HG02610 (cell line): ENCODE data around the gene PRPF6.

Experiments
- ATAC-seq: cut with Tn5 transposase; IDR thresholded peaks from one replicate; pipeline ENCODE4 v1.9.1; 2021; ENCODE audit warnings: mild to moderate bottlenecking, moderate library complexity; ENCODE audit not compliant: unreplicated experiment

The PRPF6 gene

DNA sequence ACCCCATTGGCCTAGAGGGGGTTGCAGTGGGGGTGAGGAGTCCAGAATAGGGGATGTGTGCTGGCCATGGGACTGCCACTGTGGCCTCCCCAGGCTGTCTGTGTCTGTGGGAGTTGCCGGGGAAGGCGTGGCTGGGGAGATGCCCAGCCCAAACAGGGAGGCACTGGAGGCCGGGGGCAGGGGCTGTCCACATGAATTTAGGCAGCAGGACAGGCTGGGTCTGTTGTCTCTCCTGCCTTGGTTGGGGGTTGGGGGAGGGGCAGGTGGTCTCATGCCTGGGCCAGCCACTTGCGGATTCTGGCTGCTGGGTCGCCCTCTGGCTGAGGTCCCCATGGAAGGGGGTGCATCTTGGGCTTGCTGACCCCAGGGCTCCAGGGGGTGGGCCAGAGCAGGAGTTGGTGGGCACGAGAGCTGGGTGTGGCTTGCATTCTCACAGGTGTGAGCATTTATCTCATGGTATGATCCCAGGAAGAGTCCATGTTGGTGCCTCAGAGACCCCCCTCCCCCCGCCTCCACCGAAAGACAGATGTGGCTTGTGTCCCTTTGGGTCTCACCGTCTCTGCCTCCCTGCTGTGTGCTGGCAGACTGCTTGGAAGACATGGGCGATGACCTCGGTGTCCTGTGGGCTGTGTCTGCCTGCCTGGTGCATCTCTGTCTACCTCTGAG lies 64.5 kb downstream of the PRPF6 start:
- ATAC-seq: no peak

DNA sequence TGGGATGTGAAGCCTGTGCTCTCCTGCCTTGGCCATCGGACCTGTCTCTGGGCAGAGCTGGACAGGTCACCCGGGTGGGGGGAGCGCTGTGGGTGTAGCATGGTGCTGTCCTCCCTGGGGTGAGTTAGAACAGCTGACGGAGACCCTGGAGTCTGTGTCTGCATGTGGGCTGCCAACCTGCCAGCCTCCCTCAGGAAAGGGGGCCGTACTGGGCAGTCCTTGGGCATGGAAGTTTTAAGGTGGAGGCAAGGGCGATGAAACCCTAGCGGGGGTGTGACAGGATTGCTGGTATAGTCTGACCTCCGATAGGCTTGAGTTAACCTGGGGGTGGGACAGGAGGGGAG lies 66.1 kb downstream of the PRPF6 start:
- ATAC-seq: no peak

DNA sequence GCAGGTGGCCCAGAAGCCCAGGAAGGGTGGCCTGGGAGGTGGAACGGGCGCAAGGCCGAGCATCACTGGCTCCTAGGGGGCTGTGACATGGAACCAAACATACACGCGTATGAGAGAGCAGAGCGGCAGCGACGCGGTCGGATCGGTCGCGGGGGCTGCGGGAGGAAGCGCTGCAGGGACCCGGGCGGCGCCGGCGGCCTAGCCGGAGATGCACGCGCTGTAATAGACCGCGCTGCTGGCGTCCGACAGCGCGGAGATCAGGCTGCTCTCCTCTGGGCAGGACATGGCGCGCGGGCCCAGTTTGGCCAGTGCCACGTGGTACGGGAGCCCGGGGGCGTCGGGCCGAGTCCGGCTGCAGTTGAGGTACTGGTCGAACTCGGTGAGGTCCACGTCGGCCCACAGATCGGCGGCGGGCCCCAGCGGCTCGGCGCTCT lies 67.1 kb downstream of the PRPF6 start:
- no peak for ATAC-seq

DNA sequence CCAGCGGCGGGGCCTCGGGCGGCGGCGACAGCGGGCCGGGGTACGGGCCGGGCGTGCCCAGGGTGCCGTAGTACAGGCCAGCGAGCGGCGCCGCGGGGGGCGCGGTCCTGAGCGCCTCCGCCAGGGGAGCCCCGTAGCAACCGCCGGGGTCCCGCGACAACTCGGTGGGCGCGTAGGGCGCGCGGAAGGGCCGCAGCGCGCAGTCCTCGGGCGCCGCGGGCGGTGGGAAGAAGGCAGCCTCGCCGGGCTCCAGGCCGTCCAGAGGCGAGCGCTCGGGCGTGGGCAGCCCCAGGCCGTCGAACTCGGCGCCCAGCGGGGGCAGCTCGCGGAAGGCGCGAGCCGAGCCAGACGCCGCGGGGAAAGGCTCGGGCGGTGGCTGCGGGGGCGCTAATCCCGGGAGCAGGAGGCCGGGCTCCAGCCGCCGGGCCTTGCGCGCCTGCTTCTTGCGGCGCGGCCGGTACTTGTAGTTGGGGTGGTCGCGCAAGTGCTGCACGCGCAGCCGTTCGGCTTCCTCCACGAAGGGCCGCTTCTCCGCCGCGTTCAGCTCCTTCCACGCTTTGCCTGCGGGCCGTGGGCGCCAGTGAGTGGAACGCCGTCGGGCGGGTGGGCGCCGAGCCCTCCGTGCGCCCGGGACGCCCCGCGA lies 67.6 kb downstream of the PRPF6 start:
- no peak for ATAC-seq

DNA sequence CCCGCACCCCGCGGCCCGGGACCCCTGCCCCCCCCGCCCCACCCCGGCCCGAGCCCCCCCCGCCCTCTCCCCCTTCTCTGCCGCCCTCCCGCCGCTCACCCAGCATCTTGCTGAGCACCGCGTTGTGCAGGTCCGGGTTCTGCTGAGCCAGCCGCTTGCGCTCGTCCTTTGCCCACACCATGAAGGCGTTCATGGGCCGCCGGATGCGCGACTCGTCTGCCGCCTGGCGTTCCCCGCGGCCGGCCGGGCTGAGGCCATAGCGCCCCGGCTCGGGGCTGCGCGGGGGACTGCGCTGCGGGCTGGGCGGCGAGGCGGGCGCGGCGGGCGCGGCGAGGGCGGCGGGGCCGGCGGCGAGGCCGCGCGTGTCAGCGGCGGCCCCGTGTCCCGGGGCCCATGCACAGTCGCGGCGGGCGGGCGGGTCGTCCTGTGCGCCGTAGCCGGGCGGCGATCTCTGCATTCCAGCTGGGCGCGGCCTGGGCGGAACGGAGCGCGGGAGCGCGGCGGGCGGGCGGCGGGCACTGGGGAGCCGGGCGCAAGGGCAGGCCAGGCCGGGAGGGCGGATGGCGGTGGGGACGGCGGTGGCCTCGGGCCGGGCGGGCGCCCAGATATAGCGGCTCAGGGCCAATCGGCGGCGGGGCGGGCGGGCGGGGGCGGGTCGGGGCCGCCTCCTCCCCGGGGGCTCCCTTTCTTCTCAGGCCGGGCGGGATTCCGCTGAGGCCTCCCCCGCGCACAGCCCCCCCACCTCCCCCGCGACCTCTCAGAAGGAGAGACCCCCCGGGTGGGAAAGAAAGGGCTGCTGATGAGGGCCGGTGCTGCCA lies 68.3 kb downstream of the PRPF6 start, which contains the start of gene SOX18:
TSS of gene SOX18 (minus strand) at position 580 of the 818 bp plus-strand sequence. CDS start at position 457, 123 bp downstream.
- ATAC-seq: no peak

DNA sequence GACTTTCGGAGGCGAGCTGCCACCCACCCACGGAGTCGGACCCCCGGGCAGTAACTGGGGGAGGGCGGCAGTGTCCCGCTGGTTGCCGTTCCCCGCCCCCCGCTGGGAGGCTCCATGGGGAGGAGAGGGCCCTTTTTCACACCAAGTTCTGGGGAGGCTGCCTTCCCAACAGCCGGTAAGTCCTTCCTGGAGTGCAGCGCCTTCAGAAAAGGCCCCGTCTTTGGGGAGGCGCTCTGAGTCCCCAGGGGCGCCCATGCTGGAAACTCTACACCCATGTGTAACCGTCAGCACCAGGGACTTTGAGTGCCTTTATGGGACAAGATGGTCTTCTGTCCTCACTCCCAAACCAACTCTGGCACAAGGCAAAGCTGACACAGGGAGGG lies 68.9 kb downstream of the PRPF6 start:
- no peak for ATAC-seq

DNA sequence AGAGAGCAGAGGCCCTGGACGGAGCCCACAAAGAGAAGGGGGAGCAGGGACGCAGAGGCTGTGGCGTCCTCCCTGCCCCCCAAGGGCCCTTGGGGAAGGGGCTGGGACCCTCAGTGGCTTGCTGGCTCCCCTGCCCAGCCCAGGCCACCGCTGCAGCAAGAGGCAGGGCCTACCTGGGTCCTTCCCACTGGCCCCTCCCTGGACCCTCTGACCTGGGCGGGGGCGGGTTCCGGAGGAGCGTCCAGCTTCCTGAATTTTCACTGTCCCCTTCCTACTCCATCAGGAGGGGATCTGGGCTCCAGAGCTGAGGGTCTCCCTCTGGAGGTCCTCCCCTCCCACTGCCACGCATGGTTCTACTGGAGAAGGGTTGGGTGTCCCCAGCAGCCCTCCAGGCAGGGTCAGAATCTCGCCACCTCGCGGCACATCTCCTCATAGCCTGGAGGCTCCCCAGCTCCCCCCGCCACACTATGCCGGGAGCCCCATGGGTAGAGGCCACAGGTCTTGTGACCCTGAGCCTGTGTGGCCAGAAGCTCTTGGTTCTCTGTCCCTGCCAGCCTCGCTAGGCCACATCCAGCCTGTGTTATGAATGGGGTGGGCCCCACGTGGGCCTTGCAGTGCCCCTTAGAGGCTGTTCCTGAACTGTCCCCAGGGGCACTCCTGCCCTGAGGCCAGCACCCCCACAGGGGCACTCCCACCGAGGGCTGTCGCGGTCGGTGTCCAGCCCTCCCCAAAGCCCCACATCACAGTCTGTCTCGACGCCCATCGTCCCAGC lies 69.5 kb downstream of the PRPF6 start:
- no peak for ATAC-seq

DNA sequence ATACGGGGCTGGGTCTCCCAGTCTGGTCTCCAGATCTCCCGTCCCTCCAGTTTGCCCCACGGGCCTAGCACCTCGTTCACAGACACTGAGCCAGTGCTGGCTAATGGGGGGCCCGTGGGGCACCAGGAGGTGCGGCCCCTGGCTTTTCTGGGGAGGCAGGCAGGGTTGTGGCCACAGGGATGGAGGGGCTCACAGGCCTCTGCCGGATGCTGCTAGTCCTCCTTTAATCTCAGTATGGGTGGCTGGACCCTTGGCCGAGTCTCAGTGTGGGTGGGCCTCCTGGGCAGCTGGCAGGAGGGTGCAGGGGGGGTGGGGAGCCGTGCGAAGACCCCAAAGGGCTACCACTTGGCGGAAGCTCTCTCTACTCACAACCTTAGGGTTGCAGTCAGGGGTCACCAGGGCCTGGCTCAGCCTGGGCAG lies 70.1 kb downstream of the PRPF6 start:
- ATAC-seq: no peak

DNA sequence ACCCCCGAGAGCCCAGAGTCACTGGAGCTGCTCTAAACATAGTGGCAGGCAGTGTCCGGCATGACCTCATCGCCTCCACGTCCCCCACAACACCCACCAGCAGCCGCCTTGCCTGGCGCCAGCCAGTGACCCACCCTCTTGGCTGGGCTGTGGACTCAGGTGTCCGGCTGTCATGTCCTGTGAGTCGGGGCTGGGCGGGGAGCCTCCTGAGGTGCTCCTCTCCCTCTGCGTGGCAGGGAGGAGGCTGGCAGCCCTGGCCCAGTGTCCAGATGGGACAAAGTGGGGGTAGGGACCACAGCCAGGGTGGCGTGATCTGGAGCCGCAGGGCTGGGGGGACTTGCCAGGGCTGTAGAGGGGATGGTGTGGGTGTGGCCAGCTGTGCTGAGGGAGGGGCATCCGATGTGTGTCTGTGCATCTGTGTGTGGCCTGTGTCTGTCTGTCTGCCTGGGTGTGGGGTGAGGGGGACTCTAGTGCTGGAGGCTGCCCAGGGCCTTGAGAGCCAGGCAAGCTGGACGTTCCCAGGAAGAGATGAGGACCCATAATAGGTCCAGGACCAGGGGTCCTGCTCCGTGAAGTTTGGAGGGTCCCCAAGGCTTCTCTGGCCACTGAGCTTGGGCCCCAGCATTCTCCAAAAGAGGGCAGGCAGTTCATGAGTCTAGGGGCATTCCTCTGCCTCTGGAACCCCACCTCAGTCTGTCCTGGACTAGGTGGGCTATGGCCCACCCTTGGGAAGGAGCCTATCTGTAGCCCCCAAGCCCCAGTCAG lies 70.8 kb downstream of the PRPF6 start:
- no peak for ATAC-seq

DNA sequence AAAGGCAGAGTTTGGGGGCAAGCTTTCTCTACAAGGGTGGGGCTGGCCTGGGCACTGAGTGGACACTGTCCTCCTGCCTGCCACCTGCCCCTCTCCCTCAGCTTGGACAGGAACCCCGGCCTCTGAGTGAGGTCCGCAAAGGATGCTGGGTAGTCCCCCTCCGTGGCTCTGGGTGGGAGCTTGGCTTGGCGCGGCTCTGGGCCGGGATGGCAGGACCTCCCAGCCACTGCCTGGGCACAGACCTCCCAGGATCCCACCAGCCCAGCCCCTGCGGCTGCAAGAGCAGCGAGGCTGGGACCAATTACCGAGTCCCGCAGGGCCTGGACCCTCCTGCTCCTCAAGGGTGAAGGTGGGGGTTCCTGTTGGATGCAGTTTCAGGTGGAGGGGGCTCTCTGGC lies 71.4 kb downstream of the PRPF6 start:
- ATAC-seq: no peak

DNA sequence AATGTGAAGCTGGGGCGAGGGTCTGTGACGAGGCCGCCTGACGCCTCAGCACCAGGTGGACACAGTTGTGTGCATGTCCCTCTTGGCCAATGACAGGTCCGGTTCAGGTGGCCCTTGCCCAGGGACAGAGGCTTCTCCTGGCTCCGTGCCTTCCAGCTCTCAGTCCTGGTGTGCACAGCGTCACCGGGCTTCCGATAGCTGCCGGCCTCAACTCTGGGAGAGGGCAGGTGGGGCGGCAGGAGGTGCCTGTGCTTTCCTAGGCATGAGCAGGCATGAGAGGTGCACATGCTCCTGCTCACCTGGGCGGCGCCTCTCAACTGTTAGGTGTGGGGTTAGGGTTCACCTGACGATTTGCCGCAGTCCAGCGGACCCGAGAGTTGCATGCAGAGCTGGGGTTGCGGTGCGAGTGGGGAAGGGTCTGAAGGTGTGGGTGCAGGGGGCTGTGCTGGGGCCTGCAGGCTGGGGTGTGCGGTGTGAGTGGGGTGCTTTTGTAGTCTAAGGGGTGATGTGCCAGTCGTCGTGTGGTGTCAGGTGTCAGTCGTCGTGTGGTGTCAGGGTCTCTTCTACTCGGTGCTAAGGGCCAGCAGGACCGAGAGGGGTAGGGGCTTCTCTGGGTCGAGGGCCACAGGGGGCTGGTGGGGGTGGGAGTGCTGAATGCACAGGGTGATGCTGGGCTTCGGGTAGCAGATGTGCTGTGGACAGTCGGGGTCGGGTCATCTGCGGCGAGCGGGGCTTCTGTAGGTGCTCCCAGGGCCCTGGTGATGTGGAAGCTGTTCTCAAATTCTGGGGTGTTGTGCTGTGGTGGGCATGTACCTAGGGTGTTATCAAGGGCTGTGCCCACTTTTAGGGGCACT lies 72.3 kb downstream of the PRPF6 start:
- ATAC-seq: no peak

DNA sequence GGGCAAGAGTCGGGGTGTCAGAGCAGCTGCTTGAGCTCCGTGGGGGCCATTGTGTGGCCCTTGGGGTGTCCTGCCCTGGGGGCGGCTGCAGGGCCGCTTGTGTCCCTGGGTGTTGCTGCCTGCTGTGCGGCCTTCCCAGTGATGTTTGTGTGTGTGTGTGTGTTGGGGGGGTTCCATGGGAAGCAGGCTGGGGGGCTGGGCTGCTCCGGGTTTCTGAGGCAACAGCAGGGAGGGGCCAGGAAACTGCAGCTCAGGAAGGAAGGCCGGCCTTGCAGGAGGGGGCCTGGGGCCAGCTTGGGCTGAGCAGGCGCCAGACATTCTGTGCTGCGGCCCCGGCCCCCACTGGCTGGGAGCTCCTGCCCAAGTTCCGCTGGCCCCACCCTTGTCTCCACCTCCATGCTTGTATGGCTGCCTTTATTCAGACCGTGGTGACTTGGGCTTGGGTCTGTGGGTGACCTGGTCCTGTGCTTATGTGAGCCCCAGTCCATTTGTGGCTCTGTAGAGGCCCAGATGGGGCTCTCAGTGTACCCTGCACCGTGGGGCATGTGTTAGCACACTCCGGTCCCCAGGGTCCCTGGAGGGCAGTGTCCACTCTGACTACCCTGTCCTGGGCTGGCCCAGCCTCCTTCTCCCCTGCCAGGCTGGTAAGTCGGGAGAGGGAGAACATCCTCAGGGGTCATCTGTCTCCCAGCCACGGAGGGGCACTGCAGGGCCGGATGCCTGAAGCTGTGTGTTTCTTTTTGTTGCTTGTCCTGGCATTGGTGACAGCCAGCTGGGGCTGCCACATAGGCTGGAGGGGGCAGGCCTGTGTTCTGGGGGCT lies 73.1 kb downstream of the PRPF6 start:
- no peak for ATAC-seq

DNA sequence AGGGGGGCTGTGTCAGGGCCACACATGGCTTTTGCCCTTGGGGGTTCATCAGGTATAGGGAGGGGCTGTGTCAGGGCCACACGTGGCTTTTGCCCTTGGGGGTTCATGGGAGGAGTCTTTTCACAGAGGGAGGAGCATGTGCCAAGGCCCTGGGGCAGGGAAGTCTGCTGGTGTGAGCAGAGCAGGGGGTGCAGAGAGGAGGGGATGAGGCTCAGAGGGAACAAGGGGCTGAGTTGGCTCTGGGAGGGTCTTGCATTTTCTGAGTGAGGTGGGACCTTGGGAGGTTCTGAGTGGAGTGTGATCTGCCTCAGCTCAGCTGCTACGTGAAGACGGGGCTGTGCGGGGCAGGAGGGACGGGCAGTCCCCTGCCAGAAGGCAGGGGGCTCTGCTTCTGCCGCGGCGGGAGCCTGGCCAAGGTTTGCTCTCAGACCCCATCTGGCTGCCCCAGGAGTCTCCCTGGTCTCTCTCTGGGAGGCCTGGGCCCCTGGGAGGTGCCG lies 74.5 kb downstream of the PRPF6 start:
- no peak for ATAC-seq

DNA sequence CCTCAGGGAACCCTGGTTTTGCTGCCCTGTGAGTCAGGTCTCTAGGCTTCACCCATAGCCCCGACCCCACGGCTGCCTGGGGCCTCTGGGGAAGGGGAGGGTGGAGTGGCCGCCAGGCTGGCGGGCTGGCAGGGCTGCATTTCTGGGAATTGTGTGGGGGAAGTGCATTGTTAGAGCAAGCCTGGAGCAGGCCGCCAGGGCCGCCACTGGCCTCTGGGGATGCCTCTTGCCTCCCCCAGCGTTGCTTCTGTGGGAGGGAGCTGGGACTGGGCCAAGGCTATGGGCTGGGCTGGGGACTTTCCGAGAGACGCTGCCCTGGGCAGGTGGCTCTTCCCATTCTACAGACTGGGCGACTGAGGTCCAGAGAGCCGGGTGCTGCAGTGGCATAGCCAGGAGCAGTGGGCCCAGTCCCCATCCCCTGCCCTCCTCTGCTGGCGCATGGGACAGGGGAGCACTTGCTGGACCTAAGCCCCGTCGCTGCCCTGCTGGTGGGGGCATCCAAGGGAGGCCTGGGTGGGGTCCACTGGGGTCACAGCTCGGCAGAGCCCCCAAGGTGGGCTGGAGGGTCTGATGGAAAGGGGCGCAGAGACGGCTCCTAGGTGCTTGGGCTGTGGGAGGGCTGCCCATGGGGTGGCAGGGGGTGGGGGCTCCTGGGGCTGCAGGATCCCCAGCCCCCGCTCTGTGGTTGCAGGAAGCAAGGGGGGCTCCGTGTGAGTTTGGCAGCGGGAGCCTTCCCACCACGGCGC lies 75.1 kb downstream of the PRPF6 start:
- ATAC-seq: no peak

DNA sequence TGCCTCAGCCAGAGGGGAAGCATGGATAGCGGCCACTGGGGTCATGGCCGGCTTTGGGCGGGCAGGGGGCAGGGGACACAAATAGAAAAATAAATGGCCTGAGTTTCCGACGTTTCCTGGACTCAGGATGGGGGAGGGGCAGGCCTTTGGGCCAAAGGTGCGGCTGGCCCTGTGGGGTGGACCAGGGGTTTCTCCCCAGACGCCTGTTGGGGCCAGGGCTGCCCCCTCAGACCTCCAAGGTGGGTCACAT lies 75.6 kb downstream of the PRPF6 start:
- no peak for ATAC-seq

DNA sequence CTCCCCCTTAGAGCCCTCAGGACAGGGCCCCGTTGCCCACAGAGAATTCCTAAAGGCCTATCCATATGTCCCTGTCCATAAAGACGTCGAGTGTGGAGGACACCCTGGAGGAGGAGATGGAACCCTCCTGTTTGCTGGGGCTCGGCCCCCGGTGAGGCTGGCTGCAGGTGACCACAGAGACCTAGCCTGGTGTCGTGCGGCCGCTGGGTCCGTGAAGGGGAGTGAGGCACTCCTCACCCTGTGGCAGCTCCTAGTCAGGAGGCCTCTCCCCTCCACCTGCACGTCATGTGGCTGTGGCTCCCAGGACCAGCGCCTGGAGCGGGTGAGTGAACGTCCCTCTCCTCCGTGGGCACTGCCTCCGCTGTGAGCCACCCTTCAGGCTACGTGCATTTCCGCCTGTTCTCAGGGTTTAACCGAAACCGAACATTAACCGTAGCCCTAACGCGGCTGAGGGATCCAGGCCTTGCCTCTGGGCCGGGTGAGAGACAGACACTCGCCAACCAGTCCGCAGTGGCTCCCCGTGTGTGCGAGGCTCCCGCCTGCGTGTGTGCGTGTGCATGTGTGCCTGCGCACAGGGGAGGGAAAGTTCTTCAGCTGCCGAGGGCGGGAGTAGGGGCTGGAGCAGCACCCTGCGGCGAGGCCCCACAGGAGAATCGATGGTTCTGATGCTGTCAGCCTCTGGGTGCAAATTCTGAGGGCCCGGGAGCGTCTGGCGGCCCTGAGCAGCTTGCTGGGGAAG lies 76.1 kb downstream of the PRPF6 start:
- ATAC-seq: no peak
